HG03097 (cell line): ENCODE measurements around the gene ENAH.
"Not testable (repeated sequence)": the region's sequence is repeated elsewhere in the genome, so short reads cannot be mapped to it uniquely, and the experiment has no call there.

Experiments
- ATAC-seq: cut with Tn5 transposase; IDR thresholded peaks from one replicate; pipeline ENCODE4 v1.9.1; 2021; ENCODE audit not compliant: unreplicated experiment, low FRiP score

The ENAH gene

DNA sequence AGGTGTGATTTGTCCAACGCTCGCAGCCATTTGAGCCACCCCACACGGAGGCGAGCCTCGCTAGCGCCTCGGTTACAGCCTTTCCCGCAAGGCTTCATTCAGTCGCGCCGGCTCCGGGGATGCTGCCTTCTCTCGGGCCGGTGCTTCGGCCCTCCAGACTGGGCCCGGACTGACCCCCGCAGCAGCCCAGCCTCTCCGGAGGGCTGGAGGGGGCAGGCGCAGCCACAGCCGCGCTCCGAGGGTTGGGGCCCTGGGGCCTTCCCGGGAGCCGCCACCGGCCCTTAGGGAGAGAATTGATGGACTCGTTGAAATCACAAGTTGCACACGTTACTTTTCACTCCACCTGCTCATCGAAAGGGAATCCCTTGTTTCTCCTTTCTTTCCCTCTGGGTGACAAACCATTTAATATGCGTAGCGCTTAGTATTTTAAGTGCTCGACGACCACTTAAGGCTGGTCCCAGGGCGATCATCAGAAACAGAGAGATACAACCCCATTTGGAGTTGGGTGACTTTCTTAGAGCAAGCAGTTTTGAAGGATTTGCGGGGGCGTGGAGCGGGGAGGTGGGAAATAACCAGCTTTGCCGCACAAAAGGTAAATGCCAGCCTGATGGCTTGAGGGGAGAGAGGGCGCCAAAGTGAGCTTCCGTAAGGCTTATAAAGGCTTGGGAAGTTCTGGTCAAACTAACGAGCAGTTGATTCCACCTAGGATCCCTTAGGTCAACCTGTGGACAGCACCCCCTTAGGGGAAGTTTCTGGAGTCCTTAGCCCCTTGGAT is 24.6 kb upstream of the ENAH start:
- no peak for ATAC-seq

- no peak for ATAC-seq
Observed at GRCh38 chr1:225674381-225674780, 21.5 kb upstream of the ENAH start.

DNA sequence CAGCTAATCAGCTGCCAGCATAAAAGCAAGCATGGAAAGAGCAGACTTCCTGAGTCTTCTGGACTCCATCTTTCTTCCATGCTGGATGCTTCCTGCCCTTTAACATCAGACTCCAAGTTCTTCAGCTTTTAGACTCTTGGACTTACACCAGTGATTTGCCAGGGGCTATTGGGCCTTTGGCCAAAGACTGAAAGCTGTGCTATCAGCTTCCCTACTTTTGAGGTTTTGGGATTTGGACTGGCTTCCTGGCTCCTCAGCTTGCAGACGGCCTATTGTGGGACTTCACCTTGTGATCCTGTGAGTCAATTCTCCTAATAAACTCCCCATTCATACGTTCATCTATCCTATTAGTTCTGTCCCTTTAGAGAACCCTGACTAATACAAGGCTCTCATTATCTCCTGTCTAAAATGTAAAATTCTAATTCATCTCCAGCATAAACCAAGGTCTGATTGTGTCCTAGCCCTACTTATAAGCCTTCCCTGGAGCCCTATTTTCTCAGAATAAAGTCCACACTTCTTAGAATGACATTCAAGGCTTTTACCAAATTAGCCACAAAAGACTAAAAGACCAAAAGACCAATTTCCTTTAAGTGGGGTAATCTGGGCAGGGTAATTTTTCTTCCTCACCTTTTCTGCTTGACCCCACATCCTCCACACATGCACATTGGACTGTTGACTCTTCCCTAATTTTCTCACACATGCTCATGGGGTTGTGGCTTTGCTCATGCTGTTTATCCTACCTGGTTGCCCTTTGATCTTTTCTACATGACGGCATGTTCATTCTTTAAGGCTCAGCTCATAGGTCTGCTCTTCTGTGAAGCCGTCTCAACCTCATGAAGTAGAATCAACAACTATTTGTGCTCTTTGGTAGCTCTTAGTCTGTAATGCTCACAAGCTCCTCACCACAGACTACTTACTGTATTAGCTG is 18.1 kb upstream of the ENAH start:
- ATAC-seq = no peak

DNA sequence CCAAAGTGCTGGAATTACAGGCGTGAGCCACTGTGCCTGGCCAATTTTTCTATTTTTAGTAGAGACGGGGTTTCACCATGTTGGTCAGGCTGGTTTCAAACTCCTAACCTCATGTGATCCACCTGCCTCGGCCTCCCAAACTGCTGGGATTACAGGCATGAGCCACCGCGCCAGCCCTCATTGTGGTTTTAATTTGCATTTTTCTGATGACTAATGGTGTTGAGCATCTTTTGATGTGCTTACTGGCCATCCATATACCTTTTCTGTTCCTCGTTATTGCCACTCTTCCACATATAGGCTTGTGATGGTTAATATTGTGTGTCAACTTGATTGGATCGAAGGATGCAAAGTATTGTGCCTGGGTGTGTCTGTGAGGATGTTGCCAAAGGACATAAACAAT is 17.4 kb upstream of the ENAH start:
- ATAC-seq = no peak

DNA sequence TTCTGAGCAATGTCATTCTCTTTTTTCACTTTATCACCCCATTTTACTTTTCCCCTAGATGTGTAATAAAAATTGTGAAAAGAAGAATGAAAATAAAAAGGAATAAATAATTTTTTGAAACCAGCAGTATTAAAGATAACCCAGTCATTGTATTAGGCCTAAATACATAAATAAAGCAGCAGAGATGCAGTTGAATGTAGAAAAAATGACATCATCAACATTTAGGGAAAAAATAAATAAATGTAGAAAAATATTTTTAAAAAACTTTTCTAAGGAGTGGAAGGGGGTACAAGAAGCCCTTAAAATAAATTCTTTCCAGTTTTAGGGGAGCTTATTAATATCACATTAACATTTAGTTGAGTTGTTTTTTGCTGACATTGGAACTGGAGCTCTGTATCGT is 15.3 kb upstream of the ENAH start:
- ATAC-seq = no peak

DNA sequence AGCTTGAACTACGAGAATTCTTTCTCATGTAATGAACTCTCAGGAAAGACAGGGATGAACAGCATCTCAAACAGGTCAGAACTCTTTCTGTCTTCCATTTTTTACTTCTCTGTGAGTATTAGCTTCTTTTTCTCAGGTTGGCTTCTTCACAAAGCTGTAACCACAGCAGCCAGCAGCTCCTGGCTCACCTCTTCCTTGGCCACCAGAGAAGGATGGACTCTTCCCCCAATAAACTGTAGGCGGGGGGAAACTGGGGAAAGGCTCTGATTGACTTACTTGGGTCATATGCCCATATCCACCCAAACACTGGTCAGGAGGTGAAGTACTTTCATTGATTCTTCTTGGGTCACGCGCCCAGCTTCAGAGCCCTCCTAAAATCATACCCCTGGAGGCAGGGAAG is 14.4 kb upstream of the ENAH start:
- ATAC-seq = no peak

GRCh38 chr1:225666495-225666894 is 13.6 kb upstream of the ENAH start:
- ATAC-seq = no peak

DNA sequence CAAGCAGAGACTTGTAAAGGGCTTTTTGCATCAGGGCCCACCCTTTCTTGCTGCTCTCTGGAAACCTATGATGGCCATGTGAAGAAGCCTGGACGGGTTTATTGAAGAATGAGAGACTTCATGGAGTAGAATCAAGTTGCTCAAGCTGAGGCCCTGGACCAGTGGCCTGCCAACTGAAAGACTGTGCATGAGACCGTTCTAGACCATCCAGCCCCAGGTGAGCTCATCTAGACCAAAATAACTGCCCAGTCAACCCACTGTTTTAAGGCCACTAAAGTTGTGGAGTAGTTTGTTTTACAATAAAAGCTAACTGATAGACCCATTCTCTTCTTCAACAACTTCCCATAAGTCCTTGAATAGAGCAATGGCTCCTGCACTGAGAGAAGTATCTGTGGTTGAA is 11.8 kb upstream of the ENAH start:
- no peak for ATAC-seq

DNA sequence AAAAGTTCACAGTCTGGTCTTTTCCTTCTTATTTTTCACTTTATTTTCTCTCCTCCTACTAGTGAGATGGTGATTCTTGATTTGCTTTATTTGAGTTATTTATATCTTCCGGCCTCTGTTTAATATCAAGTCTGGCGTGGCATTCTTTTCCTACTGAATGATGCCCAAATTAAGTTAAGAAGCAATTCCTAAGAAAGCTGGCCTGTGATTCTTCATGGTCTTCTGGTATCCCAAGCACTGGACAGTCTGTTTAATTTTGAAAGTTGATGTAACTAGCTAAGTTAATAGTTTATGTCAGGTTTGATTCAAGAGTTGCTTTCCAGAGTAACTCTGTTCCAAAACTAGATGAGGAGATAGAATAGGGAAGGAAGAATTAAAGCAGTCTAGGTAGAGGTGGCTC is 9.2 kb upstream of the ENAH start:
- no peak for ATAC-seq

- no peak for ATAC-seq
Observed at GRCh38 chr1:225660544-225660946, 7.6 kb upstream of the ENAH start.

DNA sequence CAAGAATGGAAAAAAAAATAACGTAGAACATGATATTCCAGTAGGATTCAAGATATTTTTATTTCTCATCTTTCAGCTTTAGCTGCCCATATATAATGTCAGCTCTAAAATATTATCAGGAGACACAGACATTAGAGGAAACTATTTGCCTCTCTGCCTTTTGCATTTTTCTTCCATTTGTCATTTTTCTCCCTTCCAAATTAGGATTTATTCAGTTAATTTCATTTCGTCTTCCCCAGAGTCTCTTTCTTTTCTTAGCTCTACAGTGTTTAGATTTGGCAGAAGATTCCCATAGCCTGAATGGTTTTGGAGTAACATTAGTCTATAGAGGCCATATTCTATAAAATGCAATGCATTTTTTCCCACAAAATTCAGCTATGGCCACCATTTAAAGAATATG is 5.1 kb upstream of the ENAH start:
- no peak for ATAC-seq

DNA sequence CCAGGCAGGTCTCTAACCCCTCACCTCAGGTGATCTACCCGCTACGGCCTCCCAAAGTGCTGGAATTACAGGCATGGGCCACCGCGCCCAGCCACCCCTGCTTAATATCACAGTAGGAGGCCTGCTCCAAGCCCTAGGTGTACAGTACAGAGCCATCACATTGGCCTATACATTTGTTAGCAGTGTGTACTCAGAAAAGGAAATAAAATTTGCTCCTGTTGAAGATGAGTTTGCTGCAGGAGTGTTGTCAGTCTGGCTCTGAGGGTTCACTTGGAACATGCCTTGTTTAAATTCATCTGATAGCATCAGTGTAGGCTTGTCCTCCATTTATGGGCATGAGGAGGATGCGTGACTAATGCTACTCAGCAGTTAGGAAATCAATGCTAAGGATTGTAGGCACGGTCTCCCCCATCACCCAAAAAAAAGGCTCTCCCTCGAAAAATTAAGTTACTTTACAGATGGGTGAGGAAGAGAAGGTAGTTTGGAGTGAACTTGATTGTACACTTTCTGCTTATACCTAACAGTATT is 4.6 kb upstream of the ENAH start:
- ATAC-seq = no peak

DNA sequence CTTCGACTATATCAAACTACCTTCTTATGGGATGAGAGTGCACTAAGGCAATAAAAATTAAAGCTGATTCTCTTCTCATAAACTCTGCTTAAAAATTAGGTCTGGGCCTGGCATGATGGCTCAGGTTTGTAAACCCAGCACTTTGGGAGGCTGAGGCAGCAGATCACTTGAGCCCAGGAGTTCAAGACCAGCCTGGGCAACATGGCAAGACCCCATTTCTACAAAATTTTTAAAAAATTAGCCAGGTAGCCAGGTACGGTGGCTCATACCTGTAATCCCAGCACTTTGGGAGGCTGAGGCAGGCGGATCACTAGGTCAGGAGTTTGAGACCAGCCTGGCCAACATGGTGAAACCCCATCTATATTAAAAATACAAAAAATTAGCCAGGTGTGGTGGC is 3.3 kb upstream of the ENAH start:
- not testable (repeated sequence) for ATAC-seq

- ATAC-seq = no peak
Observed at GRCh38 chr1:225655509-225656258, 2.8 kb upstream of the ENAH start.

DNA sequence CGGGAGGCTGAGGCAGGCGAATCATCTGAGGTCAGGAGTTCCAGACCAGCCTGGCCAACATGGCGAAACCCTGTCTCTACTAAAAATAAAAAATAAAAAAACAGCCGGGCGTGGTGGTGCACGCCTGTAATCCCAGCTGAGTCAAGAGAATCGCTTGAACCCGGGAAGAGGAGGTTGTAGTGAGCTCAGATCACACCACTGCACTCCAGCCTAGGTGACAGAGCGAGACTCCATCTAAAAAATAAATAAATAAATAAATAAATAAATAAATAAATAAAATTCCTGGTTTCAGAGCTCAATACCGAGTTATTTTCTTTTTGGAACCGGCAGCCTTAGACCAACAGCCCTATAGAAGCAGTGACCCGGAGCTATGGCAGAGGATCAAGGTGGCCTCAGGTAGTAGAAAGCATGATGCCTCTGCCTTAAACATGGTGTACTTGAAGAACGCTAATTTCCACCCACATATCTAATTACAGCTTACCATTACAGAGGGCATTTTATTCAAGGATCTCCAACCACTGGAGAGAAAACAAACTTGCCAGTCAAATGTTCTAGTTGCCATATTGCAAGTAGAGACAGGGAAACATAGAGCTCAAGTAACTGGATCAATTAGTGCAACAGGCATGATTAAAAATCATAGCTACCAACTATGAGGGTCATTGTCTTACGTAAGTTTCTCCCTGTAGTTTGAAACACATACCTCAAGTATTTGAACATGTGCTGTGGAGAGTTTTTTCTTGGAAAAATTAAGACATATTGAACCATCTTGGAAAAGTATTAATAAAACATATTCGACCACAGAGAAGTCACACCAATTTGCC is 2.0 kb upstream of the ENAH start:
- ATAC-seq = no peak

DNA sequence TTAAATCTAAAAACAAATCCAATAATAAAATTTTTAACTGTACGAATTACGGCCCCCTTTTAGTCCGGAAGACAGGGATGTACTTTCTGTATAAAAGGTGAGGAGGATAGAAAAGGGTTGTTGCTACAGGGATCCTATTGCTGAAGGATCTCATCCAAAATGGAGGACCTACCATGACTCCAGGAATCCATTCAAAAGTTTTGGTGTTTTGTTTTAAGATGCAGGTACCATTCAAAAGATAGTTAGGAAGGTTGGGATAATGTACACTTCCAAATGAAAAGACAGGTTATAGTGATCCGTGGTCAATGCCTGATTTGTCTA is 1.3 kb upstream of the ENAH start:
- ATAC-seq = no peak

- no peak for ATAC-seq
Observed at GRCh38 chr1:225653463-225654276, 747 bp upstream of the ENAH start.

DNA sequence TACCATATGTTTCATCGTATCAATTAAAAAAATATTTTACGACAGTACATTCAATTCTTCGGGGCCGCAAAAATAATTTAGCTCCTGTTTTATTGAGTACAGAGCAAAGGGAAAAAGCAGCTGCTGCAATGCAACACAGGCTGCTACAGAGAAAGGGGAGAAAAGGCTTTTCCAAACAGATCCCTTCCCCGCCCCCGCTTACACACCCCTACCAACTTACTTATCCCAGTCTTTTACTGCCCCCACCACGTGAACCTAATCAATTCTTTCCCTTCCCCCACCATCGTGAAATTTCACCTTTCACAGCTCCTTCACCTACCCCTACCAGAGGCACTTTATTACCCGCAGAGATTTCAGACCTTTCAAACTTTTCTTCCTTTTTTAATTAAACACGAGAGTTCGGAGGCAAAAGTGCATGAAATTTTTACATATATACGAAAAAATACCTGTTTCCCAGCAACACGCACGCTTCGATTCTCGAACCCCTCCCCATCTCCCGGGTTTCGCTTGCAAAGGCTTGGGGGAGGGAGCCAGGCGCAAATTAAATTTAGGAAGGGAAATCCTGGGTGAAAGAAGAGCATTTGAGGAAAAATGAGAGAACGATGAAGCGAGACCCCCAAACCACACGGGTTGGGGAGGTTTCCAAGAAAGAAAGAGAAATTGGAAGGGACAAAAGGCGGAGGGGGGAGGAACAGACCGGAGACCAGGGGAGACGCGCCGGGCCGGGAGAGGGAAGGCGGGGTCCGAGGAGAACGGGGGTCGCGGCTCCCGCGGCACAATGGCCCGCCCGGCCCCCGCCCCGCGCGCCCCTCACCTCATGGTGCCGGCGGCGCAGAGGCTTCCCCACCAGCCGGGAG is 823 bp downstream of the ENAH start:
- ATAC-seq = no peak
